ENCODE results near the gene TOPBP1.

GRCh38 chr3:133573054-133573628 is 88.6 kb downstream of the TOPBP1 start:
- peak in 1 of 2 donors; percentile 31 for TF ChIP-seq POLR2A (IDR thresholded peaks at IDR 0.05)
- TF ChIP-seq, protein P1, sequence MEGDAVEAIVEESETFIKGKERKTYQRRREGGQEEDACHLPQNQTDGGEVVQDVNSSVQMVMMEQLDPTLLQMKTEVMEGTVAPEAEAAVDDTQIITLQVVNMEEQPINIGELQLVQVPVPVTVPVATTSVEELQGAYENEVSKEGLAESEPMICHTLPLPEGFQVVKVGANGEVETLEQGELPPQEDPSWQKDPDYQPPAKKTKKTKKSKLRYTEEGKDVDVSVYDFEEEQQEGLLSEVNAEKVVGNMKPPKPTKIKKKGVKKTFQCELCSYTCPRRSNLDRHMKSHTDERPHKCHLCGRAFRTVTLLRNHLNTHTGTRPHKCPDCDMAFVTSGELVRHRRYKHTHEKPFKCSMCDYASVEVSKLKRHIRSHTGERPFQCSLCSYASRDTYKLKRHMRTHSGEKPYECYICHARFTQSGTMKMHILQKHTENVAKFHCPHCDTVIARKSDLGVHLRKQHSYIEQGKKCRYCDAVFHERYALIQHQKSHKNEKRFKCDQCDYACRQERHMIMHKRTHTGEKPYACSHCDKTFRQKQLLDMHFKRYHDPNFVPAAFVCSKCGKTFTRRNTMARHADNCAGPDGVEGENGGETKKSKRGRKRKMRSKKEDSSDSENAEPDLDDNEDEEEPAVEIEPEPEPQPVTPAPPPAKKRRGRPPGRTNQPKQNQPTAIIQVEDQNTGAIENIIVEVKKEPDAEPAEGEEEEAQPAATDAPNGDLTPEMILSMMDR (IDR thresholded peaks at IDR 0.05), result peak in 1 of 4 experiments; percentile 30
